ENCODE results near the gene PLS1. TPM values are rescaled to one million over a fixed set of nuclear protein-coding genes. Genes with fewer than 3 reads are reported as not detected.

PLS1 gene
- total RNA-seq, 1 donor from 2014 or later: 14.6 TPM

DNA sequence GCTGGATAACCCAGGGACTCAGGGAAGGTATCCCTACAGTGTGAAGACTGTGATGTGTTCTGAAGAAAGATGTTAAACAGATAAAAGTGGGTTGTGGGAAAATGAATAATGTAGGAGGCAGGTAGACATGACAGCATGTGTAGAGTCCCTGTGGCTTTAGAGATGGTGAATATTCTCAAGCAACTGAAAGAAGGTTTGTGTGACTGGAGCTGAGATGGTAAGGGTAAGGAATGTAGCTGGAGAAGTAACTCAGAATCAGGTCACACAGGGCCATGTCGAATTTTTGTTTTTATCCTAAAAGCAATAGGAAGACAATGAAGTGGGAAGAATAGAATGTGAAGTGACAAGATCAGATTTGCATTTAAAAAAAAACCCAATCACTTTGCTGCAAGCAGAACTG is 73.9 kb downstream of the PLS1 start:
- H3K27me3 Mint-ChIP-seq: no peaks in the 10 kb centered on the region
- DNase-seq (ENCODE audit: extremely low spot score, unreplicated experiment): no peak
- TF ChIP-seq, protein P1, sequence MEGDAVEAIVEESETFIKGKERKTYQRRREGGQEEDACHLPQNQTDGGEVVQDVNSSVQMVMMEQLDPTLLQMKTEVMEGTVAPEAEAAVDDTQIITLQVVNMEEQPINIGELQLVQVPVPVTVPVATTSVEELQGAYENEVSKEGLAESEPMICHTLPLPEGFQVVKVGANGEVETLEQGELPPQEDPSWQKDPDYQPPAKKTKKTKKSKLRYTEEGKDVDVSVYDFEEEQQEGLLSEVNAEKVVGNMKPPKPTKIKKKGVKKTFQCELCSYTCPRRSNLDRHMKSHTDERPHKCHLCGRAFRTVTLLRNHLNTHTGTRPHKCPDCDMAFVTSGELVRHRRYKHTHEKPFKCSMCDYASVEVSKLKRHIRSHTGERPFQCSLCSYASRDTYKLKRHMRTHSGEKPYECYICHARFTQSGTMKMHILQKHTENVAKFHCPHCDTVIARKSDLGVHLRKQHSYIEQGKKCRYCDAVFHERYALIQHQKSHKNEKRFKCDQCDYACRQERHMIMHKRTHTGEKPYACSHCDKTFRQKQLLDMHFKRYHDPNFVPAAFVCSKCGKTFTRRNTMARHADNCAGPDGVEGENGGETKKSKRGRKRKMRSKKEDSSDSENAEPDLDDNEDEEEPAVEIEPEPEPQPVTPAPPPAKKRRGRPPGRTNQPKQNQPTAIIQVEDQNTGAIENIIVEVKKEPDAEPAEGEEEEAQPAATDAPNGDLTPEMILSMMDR (conservative IDR thresholded peaks at IDR 0.05): no peak
- H3K27ac Mint-ChIP-seq: no peak overlapping the region
- no peaks in the 10 kb centered on the region for H3K9me3 Mint-ChIP-seq
- H3K4me1 Mint-ChIP-seq (ENCODE audit: unreplicated experiment): no peaks in the 10 kb centered on the region
- H3K4me3 Mint-ChIP-seq: no peak overlapping the region
- no peaks in the 10 kb centered on the region for H3K36me3 Mint-ChIP-seq

DNA sequence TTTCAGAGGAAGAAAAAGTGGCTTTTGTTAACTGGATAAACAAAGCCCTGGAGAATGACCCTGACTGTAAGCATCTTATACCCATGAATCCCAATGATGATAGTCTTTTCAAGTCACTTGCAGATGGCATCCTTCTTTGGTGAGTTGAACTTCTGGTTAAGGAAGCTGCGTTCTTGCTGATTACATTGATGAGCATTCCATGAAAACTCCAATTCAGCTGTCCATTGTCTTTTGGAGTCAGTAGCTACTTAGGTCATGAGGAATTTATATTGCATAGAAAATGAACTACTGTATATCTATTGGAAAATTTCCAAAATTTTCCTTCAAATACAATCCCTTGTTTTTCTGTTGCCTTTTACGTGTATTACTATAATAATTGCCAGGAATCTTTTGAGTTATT is 80.0 kb downstream of the PLS1 start:
- Mint-ChIP-seq H3K36me3 (no peaks in the 10 kb centered on the region), H3K27ac (no peak overlapping the region), H3K9me3 (no peaks in the 10 kb centered on the region), H3K4me1 (ENCODE audit: unreplicated experiment) (no peaks in the 10 kb centered on the region), H3K27me3 (no peaks in the 10 kb centered on the region), H3K4me3 (no peak overlapping the region)
- TF ChIP-seq, protein P1 (conservative IDR thresholded peaks at IDR 0.05): no peak
- no peak for DNase-seq (ENCODE audit: extremely low spot score, unreplicated experiment)

DNA sequence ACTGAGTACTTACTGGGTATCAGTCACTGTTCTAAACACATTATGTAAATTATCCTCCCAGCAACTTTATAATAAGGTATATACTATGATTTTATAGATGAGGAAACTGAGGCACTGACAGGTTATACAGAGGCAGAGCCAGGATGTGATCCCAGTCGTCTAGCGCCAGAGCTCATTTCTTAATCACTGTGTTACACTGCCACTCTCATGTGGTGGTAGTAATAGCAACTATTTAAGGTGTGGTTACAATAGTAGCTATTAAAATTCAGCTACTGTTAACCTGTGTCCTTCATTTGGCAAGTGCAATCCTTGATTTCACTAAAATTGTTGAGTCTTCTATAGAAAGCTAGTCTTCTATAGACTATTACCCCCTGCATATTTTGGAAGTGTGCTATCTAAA is 84.5 kb downstream of the PLS1 start:
- no peaks in the 10 kb centered on the region for H3K27me3 Mint-ChIP-seq
- no peaks in the 10 kb centered on the region for H3K4me1 Mint-ChIP-seq (ENCODE audit: unreplicated experiment)
- no peaks in the 10 kb centered on the region for H3K9me3 Mint-ChIP-seq
- TF ChIP-seq, protein P1 (conservative IDR thresholded peaks at IDR 0.05): no peak
- no peaks in the 10 kb centered on the region for H3K36me3 Mint-ChIP-seq
- no peak overlapping the region for H3K4me3 Mint-ChIP-seq
- no peak for DNase-seq (ENCODE audit: extremely low spot score, unreplicated experiment)
- no peak overlapping the region for H3K27ac Mint-ChIP-seq

DNA sequence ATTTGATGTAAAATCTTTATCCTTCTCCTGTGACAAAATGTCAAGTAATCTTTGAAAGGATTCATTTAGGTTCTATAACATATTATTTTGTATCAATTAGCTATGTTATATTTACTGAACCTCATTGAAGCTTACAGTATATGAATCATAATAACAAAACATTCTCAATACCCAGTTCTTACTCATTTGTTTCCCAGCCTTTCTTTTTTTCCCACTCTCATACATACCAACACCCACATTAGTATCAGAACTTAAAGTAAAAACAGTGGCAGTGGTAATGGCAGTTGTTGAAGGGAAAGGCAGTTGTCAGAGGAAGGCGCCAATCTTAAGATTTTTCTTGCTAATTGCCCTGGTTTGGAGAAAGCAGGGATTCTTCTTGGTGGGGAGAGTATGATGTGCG is 94.4 kb downstream of the PLS1 start:
- Mint-ChIP-seq H3K9me3 (no peaks in the 10 kb centered on the region), H3K27me3 (no peaks in the 10 kb centered on the region), H3K4me3 (no peak overlapping the region), H3K4me1 (ENCODE audit: unreplicated experiment) (no peaks in the 10 kb centered on the region), H3K27ac (no peak overlapping the region), H3K36me3 (no peaks in the 10 kb centered on the region)
- TF ChIP-seq, protein P1 (conservative IDR thresholded peaks at IDR 0.05): no peak
- no peak for DNase-seq (ENCODE audit: extremely low spot score, unreplicated experiment)

DNA sequence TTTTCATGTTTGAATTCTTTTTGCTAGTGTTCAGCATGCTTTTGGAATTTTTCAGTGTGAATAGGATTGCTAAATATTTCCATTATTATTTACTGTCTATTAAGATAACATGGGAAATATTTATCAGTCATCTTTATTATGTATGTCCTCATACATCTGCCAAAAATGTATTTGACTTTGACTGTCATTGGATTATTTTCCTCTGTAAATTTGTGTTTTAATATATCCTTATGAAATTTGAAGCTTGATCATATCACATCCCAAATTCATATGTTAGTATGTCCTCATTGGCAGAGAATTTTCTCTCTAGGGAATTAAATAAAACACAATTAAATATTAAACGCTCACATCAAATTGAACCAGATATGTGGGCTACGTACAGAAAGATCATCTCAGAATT is 95.3 kb downstream of the PLS1 start:
- TF ChIP-seq, protein P1 (conservative IDR thresholded peaks at IDR 0.05): no peak
- H3K27ac Mint-ChIP-seq: no peak overlapping the region
- H3K27me3 Mint-ChIP-seq: no peaks in the 10 kb centered on the region
- no peaks in the 10 kb centered on the region for H3K9me3 Mint-ChIP-seq
- H3K4me1 Mint-ChIP-seq (ENCODE audit: unreplicated experiment): no peaks in the 10 kb centered on the region
- no peak overlapping the region for H3K4me3 Mint-ChIP-seq
- no peaks in the 10 kb centered on the region for H3K36me3 Mint-ChIP-seq
- DNase-seq (ENCODE audit: extremely low spot score, unreplicated experiment): no peak
